Measurements from ENCODE around the gene CSKMT. TPM values are rescaled to one million over a fixed set of nuclear protein-coding genes. Genes with fewer than 3 reads are reported as not detected.
A peak's percentile ranks its signal among the peaks of the same experiment; 100 is the strongest.
"Not testable (repeated sequence)": the region's sequence is repeated elsewhere in the genome, so short reads cannot be mapped to it uniquely, and the experiment has no call there.

Gene CSKMT
- 10 to 100 TPM; 11.0 to 18.2 TPM for total RNA-seq

GRCh38 chr11:62665075-62665598 is at the start of gene CSKMT, which contains the start of gene C11orf98:
Gene CSKMT, plus strand, starts transcription at chr11:62665312. Its CDS starts 568 bp downstream, at chr11:62665880.
Gene C11orf98, minus strand, starts transcription at chr11:62665210. Its CDS starts 41 bp downstream, at chr11:62665169.
- Mint-ChIP-seq H3K9me3 (no peaks in the 10 kb centered on the region), H3K4me1 (peaks cover 41% of the 10 kb centered on the region), H3K27ac (peak within 1 kb of the TSS; percentile 93), H3K4me3 (peak within 1 kb of the TSS; percentile 98), H3K27me3 (no peaks in the 10 kb centered on the region), H3K36me3 (ENCODE audit: low read depth) (peaks cover 49% of the 10 kb centered on the region)
- DNase-seq, result peak; percentile 96
- ChIA-PET CTCF (interaction anchor here (0.5 to 3.0 kb wide), 22 partner anchors 8 to 271 kb away, joined by 3 to 17 read pairs (median 4); partner anchors contain the start of genes EML3, INTS5, MTA2 and SLC3A2), POLR2A (interaction anchor here (0.6 to 1.8 kb wide), 26 partner anchors 8 to 214 kb away, joined by 3 to 14 read pairs (median 5); partner anchors contain the start of genes B3GAT3, EEF1G, GANAB and INTS5)

- POLR2A ChIA-PET, result no interaction called here
Measured at GRCh38 chr11:62615521-62615920, 49.6 kb upstream of the CSKMT start.

GRCh38 chr11:62616957-62617356 is 48.2 kb upstream of the CSKMT start:
- H3K9me3 Mint-ChIP-seq, DNase-seq, H3K4me3 Mint-ChIP-seq, POLR2A ChIA-PET, H3K27ac Mint-ChIP-seq, H3K27me3 Mint-ChIP-seq: not testable (repeated sequence)
- CTCF ChIA-PET, result interaction anchor here (0.8 kb wide), 1 partner anchor 23 kb away, joined by 3 read pairs; no protein-coding TSS in a partner anchor
- Mint-ChIP-seq H3K4me1 (peaks cover 45% of the 10 kb centered on the region), H3K36me3 (ENCODE audit: low read depth) (peaks cover 37% of the 10 kb centered on the region)

More at GRCh38 chr11:62615521-62615920, 49.6 kb upstream of the CSKMT start:
- no peak overlapping the region for H3K4me3 Mint-ChIP-seq
- peaks cover 34% of the 10 kb centered on the region for H3K36me3 Mint-ChIP-seq (ENCODE audit: low read depth)
- H3K9me3 Mint-ChIP-seq, result no peaks in the 10 kb centered on the region
- H3K27me3 Mint-ChIP-seq, result no peaks in the 10 kb centered on the region
- peak overlapping the region; percentile 62 for H3K27ac Mint-ChIP-seq
- CTCF ChIA-PET, result interaction anchor here (0.6 to 1.0 kb wide), 2 partner anchors 11 to 1621 kb away, joined by 3 to 4 read pairs; no protein-coding TSS in a partner anchor
- DNase-seq, result no peak
- peaks cover 44% of the 10 kb centered on the region for H3K4me1 Mint-ChIP-seq

GRCh38 chr11:62621027-62621566 is 44.0 kb upstream of the CSKMT start:
- no peak for DNase-seq
- CTCF ChIA-PET, result interaction anchor here (0.6 to 4.7 kb wide), 10 partner anchors 8 to 196 kb away, joined by 3 to 40 read pairs (median 4); partner anchors contain the start of genes EML3, LBHD1 and ROM1
- peaks cover 36% of the 10 kb centered on the region for H3K36me3 Mint-ChIP-seq (ENCODE audit: low read depth)
- no peaks in the 10 kb centered on the region for H3K9me3 Mint-ChIP-seq
- peak overlapping the region; percentile 98 for H3K27ac Mint-ChIP-seq
- H3K27me3 Mint-ChIP-seq, result no peaks in the 10 kb centered on the region
- POLR2A ChIA-PET, result interaction anchor here (0.7 to 1.7 kb wide), 2 partner anchors 30 to 44 kb away, joined by 4 to 9 read pairs; partner anchors contain the start of genes C11orf98, CSKMT and TUT1
- H3K4me1 Mint-ChIP-seq, result peaks cover 32% of the 10 kb centered on the region
- H3K4me3 Mint-ChIP-seq, result peak overlapping the region; percentile 85

GRCh38 chr11:62621567-62622470 is 43.3 kb upstream of the CSKMT start, which contains the start of gene B3GAT3:
Gene B3GAT3, minus strand, starts transcription at chr11:62621986. Its CDS starts 39 bp downstream, at chr11:62621947.
- ChIA-PET CTCF (interaction anchor here (1.0 to 4.7 kb wide), 14 partner anchors 8 to 164 kb away, joined by 3 to 40 read pairs (median 4); partner anchors contain the start of genes EML3, LBHD1, ROM1 and ZBTB3), POLR2A (interaction anchor here (0.6 to 1.7 kb wide), 3 partner anchors 29 to 43 kb away, joined by 3 to 9 read pairs (median 4); partner anchors contain the start of genes C11orf98, CSKMT and TUT1)
- Mint-ChIP-seq H3K36me3 (ENCODE audit: low read depth) (peaks cover 36% of the 10 kb centered on the region), H3K27ac (peak within 1 kb of the TSS; percentile 98), H3K27me3 (no peaks in the 10 kb centered on the region), H3K9me3 (no peaks in the 10 kb centered on the region), H3K4me3 (peak within 1 kb of the TSS; percentile 85), H3K4me1 (peaks cover 27% of the 10 kb centered on the region)
- DNase-seq, result peak; percentile 98

- no peaks in the 10 kb centered on the region for H3K27me3 Mint-ChIP-seq
- peaks cover 41% of the 10 kb centered on the region for H3K36me3 Mint-ChIP-seq (ENCODE audit: low read depth)
- H3K4me3 Mint-ChIP-seq, result peak overlapping the region; percentile 85
- POLR2A ChIA-PET, result interaction anchor here (0.6 to 1.7 kb wide), 2 partner anchors 30 to 31 kb away, joined by 3 to 9 read pairs; partner anchors contain the start of gene TUT1
- peak overlapping the region; percentile 96 for H3K27ac Mint-ChIP-seq
- CTCF ChIA-PET, result interaction anchor here (1.0 to 4.7 kb wide), 12 partner anchors 9 to 198 kb away, joined by 3 to 40 read pairs (median 5); partner anchors contain the start of genes ROM1 and ZBTB3
- H3K4me1 Mint-ChIP-seq, result peaks cover 26% of the 10 kb centered on the region
- H3K9me3 Mint-ChIP-seq, result no peaks in the 10 kb centered on the region
- DNase-seq, result no peak
Measured at GRCh38 chr11:62622476-62623089, 42.5 kb upstream of the CSKMT start.

GRCh38 chr11:62627713-62628112 is 37.4 kb upstream of the CSKMT start:
- no peak overlapping the region for H3K4me3 Mint-ChIP-seq
- H3K4me1 Mint-ChIP-seq, result peaks cover 2% of the 10 kb centered on the region
- no peaks in the 10 kb centered on the region for H3K9me3 Mint-ChIP-seq
- H3K36me3 Mint-ChIP-seq (ENCODE audit: low read depth), result peaks cover 58% of the 10 kb centered on the region
- H3K27me3 Mint-ChIP-seq, result no peaks in the 10 kb centered on the region
- CTCF ChIA-PET, result interaction anchor here (0.8 to 2.6 kb wide), 3 partner anchors 12 to 53 kb away, joined by 3 to 14 read pairs (median 4); no protein-coding TSS in a partner anchor
- peak overlapping the region; percentile 27 for H3K27ac Mint-ChIP-seq
- POLR2A ChIA-PET, result no interaction called here
- DNase-seq, result no peak

- DNase-seq, result no peak
- H3K9me3 Mint-ChIP-seq, result no peaks in the 10 kb centered on the region
- no peaks in the 10 kb centered on the region for H3K27me3 Mint-ChIP-seq
- H3K4me1 Mint-ChIP-seq, result peaks cover 22% of the 10 kb centered on the region
- CTCF ChIA-PET, result interaction anchor here (2.7 kb wide), 1 partner anchor 10 kb away, joined by 12 read pairs; the partner anchor contains the start of gene B3GAT3
- peaks cover 64% of the 10 kb centered on the region for H3K36me3 Mint-ChIP-seq (ENCODE audit: low read depth)
- POLR2A ChIA-PET, result interaction anchor here (0.5 to 0.6 kb wide), 2 partner anchors 8 to 63 kb away, joined by 3 read pairs; no protein-coding TSS in a partner anchor
- H3K27ac Mint-ChIP-seq, result peak overlapping the region; percentile 69
- no peak overlapping the region for H3K4me3 Mint-ChIP-seq
Measured at GRCh38 chr11:62632492-62632891, 32.6 kb upstream of the CSKMT start.

GRCh38 chr11:62644220-62644619 is 20.9 kb upstream of the CSKMT start:
- H3K27ac Mint-ChIP-seq, result no peak overlapping the region
- no peaks in the 10 kb centered on the region for H3K27me3 Mint-ChIP-seq
- peaks cover 34% of the 10 kb centered on the region for H3K36me3 Mint-ChIP-seq (ENCODE audit: low read depth)
- peaks cover 2% of the 10 kb centered on the region for H3K9me3 Mint-ChIP-seq
- POLR2A ChIA-PET, result no interaction called here
- DNase-seq, result no peak
- peak overlapping the region; percentile 32 for H3K4me3 Mint-ChIP-seq
- peaks cover 50% of the 10 kb centered on the region for H3K4me1 Mint-ChIP-seq
- CTCF ChIA-PET, result interaction anchor here (0.6 to 1.5 kb wide), 5 partner anchors 10 to 220 kb away, joined by 3 to 7 read pairs (median 4); partner anchors contain the start of genes C11orf98 and CSKMT

- Mint-ChIP-seq H3K36me3 (ENCODE audit: low read depth) (peaks cover 32% of the 10 kb centered on the region), H3K27ac (peak overlapping the region; percentile 95), H3K4me3 (peak overlapping the region; percentile 97), H3K9me3 (no peaks in the 10 kb centered on the region), H3K4me1 (peaks cover 45% of the 10 kb centered on the region), H3K27me3 (no peaks in the 10 kb centered on the region)
- POLR2A ChIA-PET, result interaction anchor here (0.6 kb wide), 1 partner anchor 83 kb away, joined by 3 read pairs; no protein-coding TSS in a partner anchor
- DNase-seq, result no peak
- CTCF ChIA-PET, result interaction anchor here (0.6 to 1.4 kb wide), 3 partner anchors 8 to 141 kb away, joined by 3 to 4 read pairs (median 3); no protein-coding TSS in a partner anchor
Measured at GRCh38 chr11:62645671-62645945, 19.5 kb upstream of the CSKMT start.
